HG03175 (cell line): ENCODE data around the gene RHEBL1.

ENCODE experiments used
- ATAC-seq: cut with Tn5 transposase; IDR thresholded peaks from one replicate; pipeline ENCODE4 v1.9.1; 2021; ENCODE audit warnings: mild to moderate bottlenecking, moderate library complexity; ENCODE audit not compliant: unreplicated experiment

Gene RHEBL1

DNA sequence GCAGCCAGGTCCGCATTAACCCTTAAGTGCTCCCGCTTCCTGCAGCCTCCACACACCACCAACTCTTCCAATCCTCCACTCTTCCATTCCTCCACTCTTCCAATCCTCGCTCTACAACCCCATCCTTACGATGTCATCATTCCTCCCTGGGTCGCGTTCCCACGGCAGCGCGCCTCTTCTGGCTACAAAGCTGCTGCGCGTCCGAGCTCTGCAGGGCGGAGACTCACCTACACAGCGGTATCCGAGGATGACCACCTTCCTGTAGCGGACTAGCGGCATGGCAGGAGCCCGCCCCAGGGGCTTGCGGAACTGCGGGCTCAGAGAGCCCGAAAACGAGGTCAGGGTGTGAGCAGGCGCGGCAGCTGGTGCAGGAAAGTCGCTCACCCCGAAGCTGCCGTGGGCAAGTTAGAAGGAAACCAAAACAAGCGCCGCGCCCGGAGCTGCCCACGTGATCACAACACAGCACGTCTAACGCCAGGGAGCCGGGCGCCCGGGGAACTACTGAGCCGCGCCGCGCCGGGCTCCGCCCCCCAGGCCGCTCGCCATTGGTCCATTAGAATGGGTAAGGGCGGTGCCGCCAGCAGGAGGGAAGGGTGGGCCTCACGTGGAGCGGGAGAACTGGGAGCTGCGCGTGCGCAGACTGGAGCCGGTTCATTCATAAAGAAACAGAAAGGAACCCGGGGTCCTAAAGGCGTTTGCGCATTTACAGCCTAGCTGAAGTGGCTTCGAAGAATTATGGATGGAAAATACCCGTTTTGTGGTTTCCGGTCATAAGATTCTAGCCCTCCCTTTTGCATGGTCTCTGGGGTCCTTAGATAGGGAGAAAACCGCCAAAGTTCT lies at the start of gene RHEBL1:
Gene RHEBL1 (minus strand): TSS at position 473 of the 840 bp plus-strand sequence. CDS start 194 bp downstream, at position 279.
- ATAC-seq = peak; percentile 97

- no peak for ATAC-seq
Measured at GRCh38 chr12:49111206-49111605, 41.4 kb upstream of the RHEBL1 start.

DNA sequence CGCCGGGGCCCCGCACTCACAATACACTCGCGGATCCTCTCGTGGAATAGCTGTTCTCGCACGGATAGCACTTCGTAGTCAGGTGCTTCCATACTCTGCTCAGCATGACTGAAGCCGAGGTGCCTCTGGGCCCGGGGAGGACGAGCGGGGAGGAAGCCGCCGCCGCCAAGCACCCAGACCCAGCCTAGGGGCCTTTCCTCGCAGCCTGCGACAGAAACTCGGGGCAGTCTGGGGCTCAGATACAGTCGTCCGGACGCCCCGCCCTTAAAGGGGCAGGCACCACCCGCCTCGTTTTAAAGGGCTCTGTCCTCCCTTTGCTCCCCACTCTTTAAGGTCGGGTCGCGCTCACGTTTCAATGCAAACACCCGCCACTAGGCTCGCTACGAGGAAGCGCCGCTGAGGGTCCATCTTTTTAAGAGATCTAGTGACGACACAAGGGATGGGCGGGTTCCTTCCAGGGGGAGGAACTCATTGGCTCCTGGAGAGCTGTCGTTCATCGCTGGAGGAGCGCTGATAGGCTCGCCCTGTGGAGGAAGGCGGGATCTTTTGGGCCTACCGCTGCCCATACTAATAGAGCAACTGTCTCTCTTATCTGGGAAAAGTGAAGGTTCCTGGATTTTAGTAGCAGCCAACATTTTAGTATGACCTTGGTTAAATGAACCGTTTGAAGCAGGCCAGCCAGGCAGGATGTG lies 40.8 kb upstream of the RHEBL1 start, which contains the start of gene LMBR1L:
Gene LMBR1L (minus strand): TSS at position 384 of the 692 bp plus-strand sequence. CDS start 292 bp downstream, at position 92.
- peak; percentile 98 for ATAC-seq

DNA sequence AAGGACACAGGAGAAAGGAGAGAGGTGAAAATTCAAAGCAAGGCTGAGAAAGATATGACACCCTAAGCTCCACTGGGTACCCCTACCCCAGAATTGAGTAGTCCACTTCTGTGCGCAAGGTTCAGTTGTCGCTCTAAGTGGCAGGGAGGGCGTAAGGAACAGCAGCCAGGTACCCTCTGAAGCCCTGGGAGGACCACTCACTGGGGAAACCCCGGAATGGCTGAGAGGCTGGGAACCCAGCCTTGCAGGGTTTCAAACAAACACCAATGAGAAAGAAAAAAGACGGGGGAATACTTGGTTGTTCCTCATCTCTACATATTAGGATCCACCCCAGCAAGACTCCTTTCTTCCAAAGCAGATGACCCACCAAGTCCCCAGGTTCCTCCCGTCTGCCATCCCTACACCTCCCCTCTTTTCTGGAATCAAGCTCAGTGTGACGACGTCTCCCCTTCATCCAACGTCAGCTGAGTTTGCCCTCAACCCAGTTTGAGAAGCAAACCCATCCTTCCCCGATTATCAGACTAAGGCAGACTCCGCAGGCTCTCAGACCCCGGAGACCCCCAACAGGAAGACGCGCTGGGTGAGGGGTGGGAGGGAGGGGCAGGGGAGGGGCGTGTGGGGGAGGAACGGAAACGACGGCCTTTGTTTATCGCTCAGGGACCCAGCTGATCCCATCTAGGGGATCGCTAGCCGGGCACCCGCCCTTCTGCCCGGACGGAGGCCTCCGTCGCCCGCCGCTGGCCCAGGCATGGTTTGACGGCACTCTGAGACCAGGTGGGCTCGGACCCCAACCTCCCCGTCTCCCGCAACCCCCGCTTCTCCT lies 40.1 kb upstream of the RHEBL1 start:
- ATAC-seq = no peak

DNA sequence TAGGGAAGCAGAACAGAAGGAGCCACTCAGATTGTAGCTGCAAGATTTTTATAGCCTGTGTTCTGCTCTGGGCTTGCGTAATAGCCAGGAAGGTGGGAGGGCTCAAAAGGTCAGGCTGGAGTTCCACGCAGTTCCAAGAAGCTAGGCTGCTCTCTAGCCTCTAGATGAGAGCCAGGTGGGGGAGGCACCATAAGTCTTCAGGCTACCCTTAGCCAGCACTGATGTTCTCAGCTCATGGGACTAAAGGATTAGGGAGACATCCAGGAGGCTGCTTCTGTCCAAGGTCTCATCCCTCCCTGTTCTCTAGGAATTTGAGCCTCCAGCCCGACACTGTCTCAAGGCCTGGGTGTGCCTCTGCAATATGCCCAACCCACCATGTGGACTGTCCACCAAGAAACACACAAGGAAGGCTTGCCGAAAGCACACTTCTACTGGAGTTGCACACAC lies 39.2 kb upstream of the RHEBL1 start:
- no peak for ATAC-seq

DNA sequence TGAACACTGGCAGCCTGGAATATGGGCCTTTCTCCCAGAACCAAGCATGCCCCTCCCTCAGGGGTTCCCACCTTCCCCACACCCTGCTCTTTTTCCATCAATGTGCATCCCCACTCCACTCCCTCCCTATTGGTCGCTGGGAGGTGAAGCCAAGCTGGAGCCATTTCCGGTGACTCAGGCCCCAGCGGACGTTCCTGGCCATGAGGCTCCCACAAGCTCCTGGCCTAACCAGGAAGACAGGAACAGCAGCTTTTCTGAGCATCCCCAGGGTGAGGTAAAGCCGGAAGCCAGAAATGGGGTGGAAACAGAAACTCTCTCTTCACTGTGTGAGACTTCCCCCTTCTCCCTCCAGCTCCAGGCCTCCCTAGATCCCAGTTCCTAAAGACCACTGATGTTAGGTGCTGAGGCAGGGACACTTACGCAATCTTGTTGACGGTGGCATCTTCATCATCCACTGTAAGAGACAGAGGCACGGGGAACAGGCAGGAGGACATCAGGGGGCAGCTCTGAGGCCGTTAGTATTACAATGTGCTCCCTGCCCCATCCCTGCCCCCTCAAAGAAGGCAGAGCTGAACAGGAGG lies 35.8 kb upstream of the RHEBL1 start:
- no peak for ATAC-seq

GRCh38 chr12:49104822-49105221 lies 35.0 kb upstream of the RHEBL1 start:
- no peak for ATAC-seq

- ATAC-seq = no peak
Measured at GRCh38 chr12:49100380-49100779, 30.6 kb upstream of the RHEBL1 start.

DNA sequence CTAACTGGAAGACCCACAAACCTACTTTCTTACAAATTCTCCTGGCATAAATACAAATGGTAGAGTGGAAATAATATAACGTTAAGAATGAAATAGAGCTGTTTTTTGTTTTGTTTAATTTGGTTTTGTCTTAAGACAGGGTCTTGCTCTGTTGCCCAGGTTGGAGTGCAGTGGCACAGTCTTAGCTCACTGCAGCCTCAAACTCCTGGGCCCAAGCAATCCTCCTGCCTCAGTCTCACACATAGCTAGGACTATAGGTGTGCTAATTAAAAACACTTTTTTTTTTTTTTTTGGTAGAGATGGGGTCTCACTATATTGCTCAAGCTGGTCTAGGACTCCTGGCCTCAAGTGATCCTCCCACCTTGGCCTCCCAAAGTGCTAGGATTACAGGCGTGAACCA lies 28.9 kb upstream of the RHEBL1 start:
- no peak for ATAC-seq

- no peak for ATAC-seq
Measured at GRCh38 chr12:49098035-49098451, 28.3 kb upstream of the RHEBL1 start.

- ATAC-seq = no peak
Measured at GRCh38 chr12:49097381-49097780, 27.6 kb upstream of the RHEBL1 start.

GRCh38 chr12:49094975-49095365 lies 25.2 kb upstream of the RHEBL1 start:
- no peak for ATAC-seq

- ATAC-seq = no peak
Measured at GRCh38 chr12:49094160-49094974, 24.6 kb upstream of the RHEBL1 start, which contains the start of gene DHH. Gene DHH (minus strand): TSS chr12:49094801. CDS start chr12:49094512, 289 bp downstream.

DNA sequence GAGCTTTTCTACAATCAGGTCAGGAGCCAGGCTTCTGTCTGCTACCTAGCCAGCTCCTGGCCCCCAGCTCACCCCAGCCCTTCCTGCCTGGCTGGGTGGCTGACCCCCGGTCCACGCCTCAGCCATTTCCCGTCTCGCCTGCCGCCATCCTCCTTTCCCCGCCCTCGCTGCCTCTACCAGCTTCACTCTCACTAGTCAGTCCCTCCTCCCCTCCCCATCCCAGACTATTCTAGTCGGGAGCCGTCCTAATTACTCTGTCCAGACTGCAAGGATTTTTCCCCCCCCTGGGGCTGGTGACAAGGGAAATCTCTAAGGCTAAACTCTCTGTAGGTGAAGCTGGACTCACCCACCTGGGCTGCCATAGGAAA lies 24.0 kb upstream of the RHEBL1 start:
- no peak for ATAC-seq

DNA sequence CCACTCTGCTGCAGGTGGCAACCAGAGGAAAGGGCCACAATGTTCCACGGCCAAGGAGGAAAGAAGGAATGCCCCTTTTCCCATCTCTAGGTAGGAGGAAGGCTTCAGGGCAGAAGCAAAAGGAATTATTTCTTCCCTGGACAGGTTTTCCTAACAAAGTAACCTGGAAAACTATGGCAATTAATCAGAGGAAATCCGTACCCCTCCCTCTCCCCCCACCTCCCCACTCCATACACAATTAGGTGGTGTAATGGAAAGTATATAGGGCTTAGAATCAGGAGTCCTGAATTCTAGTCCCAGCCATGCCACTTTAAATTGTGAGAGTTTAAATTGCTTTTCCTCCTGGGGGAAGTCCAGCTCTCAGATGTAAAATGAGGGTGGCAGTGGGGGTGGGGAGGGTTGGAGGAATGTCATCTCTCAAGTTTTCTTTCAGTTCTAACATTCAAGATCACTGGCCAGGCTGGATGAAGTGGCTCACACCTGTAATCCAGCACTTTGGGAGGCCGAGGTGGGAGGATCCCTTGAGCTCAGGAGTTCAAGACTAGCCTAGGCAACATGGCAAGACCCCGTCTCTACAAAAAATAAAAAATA lies 23.1 kb upstream of the RHEBL1 start:
- ATAC-seq = no peak

GRCh38 chr12:49092086-49092815 lies 22.5 kb upstream of the RHEBL1 start:
- ATAC-seq = no peak

GRCh38 chr12:49091836-49092085 lies 22.0 kb upstream of the RHEBL1 start:
- no peak for ATAC-seq

DNA sequence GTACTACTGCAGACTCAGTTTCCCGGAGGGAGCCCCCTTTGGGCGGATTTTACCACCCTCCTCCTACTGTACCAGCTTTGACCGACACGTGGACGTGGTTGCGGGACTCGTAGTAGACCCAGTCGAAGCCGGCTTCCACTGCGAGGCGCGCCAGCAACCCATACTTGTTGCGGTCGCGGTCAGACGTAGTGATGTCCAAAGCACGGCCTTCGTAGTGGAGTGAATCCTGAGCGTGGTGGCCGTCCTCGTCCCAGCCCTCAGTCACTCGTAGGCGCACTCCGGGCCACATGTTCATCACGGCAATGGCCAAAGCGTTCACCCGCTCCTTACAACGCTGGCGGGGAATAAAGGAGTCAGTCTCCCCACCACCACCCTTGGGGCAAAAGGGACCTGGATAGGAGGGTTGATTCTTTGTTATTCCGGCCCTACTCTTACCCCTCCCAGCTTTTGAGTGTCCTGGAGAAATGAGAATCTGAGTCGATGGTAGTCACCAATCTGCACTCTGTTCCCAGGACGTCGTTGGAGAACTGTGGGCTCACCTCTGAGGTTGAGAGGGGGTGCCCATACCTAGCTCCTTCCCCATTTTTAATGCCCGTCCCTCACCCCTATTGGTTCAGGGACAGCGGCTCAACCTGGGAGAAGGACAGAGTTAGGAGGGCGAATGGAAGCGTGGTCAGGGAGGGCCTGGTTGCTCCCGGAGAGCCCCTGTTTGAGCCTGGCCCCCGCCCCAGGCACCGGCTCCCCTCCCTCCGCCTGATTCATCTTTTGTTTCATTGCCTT lies 21.5 kb upstream of the RHEBL1 start:
- ATAC-seq = no peak
